Measurements from ENCODE around the gene TULP4.
"Not testable (repeated sequence)": the region's sequence is repeated elsewhere in the genome, so short reads cannot be mapped to it uniquely, and the experiment has no call there.

Gene TULP4

GRCh38 chr6:158507174-158507573 is 194.9 kb downstream of the TULP4 start:
- DNase-seq, result no peak

- no peak for DNase-seq
Measured at GRCh38 chr6:158508450-158508849, 196.2 kb downstream of the TULP4 start.

GRCh38 chr6:158509465-158509864 is 197.2 kb downstream of the TULP4 start:
- no peak for DNase-seq

- DNase-seq, result no peak
Measured at GRCh38 chr6:158512809-158513208, 200.5 kb downstream of the TULP4 start.

- DNase-seq, result no peak
Measured at GRCh38 chr6:158514176-158514575, 201.9 kb downstream of the TULP4 start.

GRCh38 chr6:158514991-158515390 is 202.7 kb downstream of the TULP4 start:
- no peak for DNase-seq

- DNase-seq, result no peak
Measured at GRCh38 chr6:158516098-158516497, 203.8 kb downstream of the TULP4 start.

- DNase-seq, result no peak
Measured at GRCh38 chr6:158517038-158517437, 204.8 kb downstream of the TULP4 start.

- DNase-seq, result no peak
Measured at GRCh38 chr6:158517581-158517980, 205.3 kb downstream of the TULP4 start.

GRCh38 chr6:158518191-158519127 is 206.2 kb downstream of the TULP4 start:
- peak; percentile 54 for DNase-seq

GRCh38 chr6:158519300-158519699 is 207.0 kb downstream of the TULP4 start:
- DNase-seq, result no peak

- DNase-seq, result no peak
Measured at GRCh38 chr6:158519761-158520160, 207.5 kb downstream of the TULP4 start.

GRCh38 chr6:158520975-158521374 is 208.7 kb downstream of the TULP4 start:
- DNase-seq, result not testable (repeated sequence)

GRCh38 chr6:158521759-158522158 is 209.5 kb downstream of the TULP4 start:
- DNase-seq, result no peak

GRCh38 chr6:158522616-158523015 is 210.4 kb downstream of the TULP4 start:
- DNase-seq, result no peak

- no peak for DNase-seq
Measured at GRCh38 chr6:158524311-158524710, 212.0 kb downstream of the TULP4 start.

GRCh38 chr6:158527858-158528257 is 215.6 kb downstream of the TULP4 start:
- DNase-seq, result not testable (repeated sequence)

- DNase-seq, result no peak
Measured at GRCh38 chr6:158528826-158529225, 216.6 kb downstream of the TULP4 start.

- DNase-seq, result no peak
Measured at GRCh38 chr6:158529629-158530028, 217.4 kb downstream of the TULP4 start.

GRCh38 chr6:158531566-158531965 is 219.3 kb downstream of the TULP4 start:
- no peak for DNase-seq

- no peak for DNase-seq
Measured at GRCh38 chr6:158531970-158532369, 219.7 kb downstream of the TULP4 start.

GRCh38 chr6:158536084-158536890 is 224.0 kb downstream of the TULP4 start:
- DNase-seq, result peak; percentile 16

- DNase-seq, result no peak
Measured at GRCh38 chr6:158536891-158537798, 224.9 kb downstream of the TULP4 start.
